Measurements from ENCODE around the gene CDK5RAP2. TPM values are rescaled to one million over a fixed set of nuclear protein-coding genes. Genes with fewer than 3 reads are reported as not detected.

CDK5RAP2 gene
- total RNA-seq, 6 experiments from 2014 or later = 25.9 to 61.6 (median 34.7) TPM

GRCh38 chr9:120536949-120537640 lies 42.9 kb downstream of the CDK5RAP2 start:
- peaks cover 0 to 20% (median 0%) of the 10 kb centered on the region in 4 donors for H3K36me3 ChIP-seq
- DNase-seq (no peak), ATAC-seq (no peak)
- peaks cover 0 to 4% (median 1%) of the 10 kb centered on the region in 4 donors for H3K4me1 ChIP-seq
- 75% methylated on average over 5 of the region's 5 CpGs for WGBS (ENCODE audit: insufficient coverage, low coverage, low lambda C conversion rate, missing lambda C conversion rate)
- intact Hi-C loops (cut with DNase I) = no loop called here
- H3K27ac ChIP-seq = peak overlapping the region in 1 of 3 donors; percentile 7
- H3K27me3 ChIP-seq = no peaks in the 10 kb centered on the region
- TF ChIP-seq POLR2A (IDR thresholded peaks at IDR 0.05) = no peak
- TF ChIP-seq, protein P1, sequence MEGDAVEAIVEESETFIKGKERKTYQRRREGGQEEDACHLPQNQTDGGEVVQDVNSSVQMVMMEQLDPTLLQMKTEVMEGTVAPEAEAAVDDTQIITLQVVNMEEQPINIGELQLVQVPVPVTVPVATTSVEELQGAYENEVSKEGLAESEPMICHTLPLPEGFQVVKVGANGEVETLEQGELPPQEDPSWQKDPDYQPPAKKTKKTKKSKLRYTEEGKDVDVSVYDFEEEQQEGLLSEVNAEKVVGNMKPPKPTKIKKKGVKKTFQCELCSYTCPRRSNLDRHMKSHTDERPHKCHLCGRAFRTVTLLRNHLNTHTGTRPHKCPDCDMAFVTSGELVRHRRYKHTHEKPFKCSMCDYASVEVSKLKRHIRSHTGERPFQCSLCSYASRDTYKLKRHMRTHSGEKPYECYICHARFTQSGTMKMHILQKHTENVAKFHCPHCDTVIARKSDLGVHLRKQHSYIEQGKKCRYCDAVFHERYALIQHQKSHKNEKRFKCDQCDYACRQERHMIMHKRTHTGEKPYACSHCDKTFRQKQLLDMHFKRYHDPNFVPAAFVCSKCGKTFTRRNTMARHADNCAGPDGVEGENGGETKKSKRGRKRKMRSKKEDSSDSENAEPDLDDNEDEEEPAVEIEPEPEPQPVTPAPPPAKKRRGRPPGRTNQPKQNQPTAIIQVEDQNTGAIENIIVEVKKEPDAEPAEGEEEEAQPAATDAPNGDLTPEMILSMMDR (IDR thresholded peaks at IDR 0.05) = no peak
- H3K9me3 ChIP-seq = no peaks in the 10 kb centered on the region
- no peak overlapping the region for H3K4me3 ChIP-seq

- Histone ChIP-seq H3K4me3 (no peak overlapping the region), H3K36me3 (peaks cover 0 to 20% (median 0%) of the 10 kb centered on the region in 4 donors), H3K4me1 (peaks cover 0 to 9% (median 3%) of the 10 kb centered on the region in 4 donors), H3K27me3 (no peaks in the 10 kb centered on the region), H3K27ac (no peak overlapping the region), H3K9me3 (no peaks in the 10 kb centered on the region)
- WGBS (ENCODE audit: insufficient coverage, low coverage, low lambda C conversion rate, missing lambda C conversion rate) = 84% methylated on average over 5 of the region's 6 CpGs
- ATAC-seq = no peak
- intact Hi-C loops (cut with DNase I) = no loop called here
- DNase-seq = no peak
- TF ChIP-seq, protein P1 (IDR thresholded peaks at IDR 0.05) = no peak
- TF ChIP-seq POLR2A (IDR thresholded peaks at IDR 0.05) = no peak
Measured at GRCh38 chr9:120536094-120536493, 43.9 kb downstream of the CDK5RAP2 start.

GRCh38 chr9:120534266-120534665 lies 45.7 kb downstream of the CDK5RAP2 start:
- intact Hi-C loops (cut with DNase I) = no loop called here
- no peak for DNase-seq
- Histone ChIP-seq H3K36me3 (peaks cover 0 to 27% (median 3%) of the 10 kb centered on the region in 4 donors), H3K4me3 (no peak overlapping the region), H3K27me3 (no peaks in the 10 kb centered on the region), H3K4me1 (peaks cover 0 to 11% (median 4%) of the 10 kb centered on the region in 4 donors), H3K27ac (no peak overlapping the region), H3K9me3 (no peaks in the 10 kb centered on the region)
- WGBS (ENCODE audit: insufficient coverage, low coverage, low lambda C conversion rate, missing lambda C conversion rate) = 91% methylated on average over 2 of the region's 2 CpGs
- TF ChIP-seq, protein P1 (IDR thresholded peaks at IDR 0.05) = no peak
- TF ChIP-seq POLR2A (IDR thresholded peaks at IDR 0.05) = no peak
- no peak for ATAC-seq

GRCh38 chr9:120532891-120533290 lies 47.1 kb downstream of the CDK5RAP2 start:
- no peaks in the 10 kb centered on the region for H3K9me3 ChIP-seq
- DNase-seq (no peak), ATAC-seq (no peak)
- H3K4me1 ChIP-seq = peaks cover 0 to 11% (median 3%) of the 10 kb centered on the region in 4 donors
- intact Hi-C loops (cut with DNase I) = no loop called here
- TF ChIP-seq, protein P1 (IDR thresholded peaks at IDR 0.05) = no peak
- TF ChIP-seq POLR2A (IDR thresholded peaks at IDR 0.05) = no peak
- H3K4me3 ChIP-seq = no peak overlapping the region
- H3K27me3 ChIP-seq = no peaks in the 10 kb centered on the region
- H3K27ac ChIP-seq = peak overlapping the region in 1 of 3 donors; percentile 3
- peaks cover 0 to 41% (median 5%) of the 10 kb centered on the region in 4 donors for H3K36me3 ChIP-seq
- WGBS (ENCODE audit: insufficient coverage, low coverage, low lambda C conversion rate, missing lambda C conversion rate) = 87% methylated on average over 8 of the region's 10 CpGs
